ENCODE data around the gene CIRBP. TPM values are rescaled to one million over a fixed set of nuclear protein-coding genes. Genes with fewer than 3 reads are reported as not detected.

The CIRBP gene
- total and polyA plus RNA-seq, 9 of the 15 experiments (the other 6 are each of a cell fraction or from before 2014, with no cell fraction given), result 20.5 to 327 (median 176) TPM

DNA sequence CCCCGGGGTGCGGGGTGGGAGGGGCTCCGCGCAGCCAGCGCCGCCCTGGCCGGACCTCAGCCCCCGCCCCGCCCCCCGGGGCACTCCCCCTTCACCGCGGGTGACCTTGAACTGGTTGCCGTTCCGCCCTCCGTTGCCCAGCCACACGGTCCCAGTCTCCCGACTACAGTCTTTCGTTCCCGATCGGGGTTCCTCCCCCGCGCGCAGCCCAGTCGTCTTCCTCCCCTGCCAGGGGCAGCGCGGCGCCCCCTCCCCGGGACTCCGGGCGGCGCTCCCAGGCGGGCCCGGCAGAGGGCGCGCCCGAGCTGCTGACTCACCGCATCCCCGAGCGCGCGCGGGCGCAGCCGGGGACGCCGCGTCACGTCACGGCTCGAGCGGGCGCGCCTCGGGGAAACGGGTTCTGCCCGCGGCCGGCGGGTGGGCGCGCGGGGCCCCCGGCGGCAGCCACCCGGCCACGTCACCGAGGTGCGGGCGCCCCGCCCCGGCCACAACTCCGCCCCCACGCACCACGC lies 20.3 kb upstream of the CIRBP start (continued):
- TF ChIP-seq, protein P1, sequence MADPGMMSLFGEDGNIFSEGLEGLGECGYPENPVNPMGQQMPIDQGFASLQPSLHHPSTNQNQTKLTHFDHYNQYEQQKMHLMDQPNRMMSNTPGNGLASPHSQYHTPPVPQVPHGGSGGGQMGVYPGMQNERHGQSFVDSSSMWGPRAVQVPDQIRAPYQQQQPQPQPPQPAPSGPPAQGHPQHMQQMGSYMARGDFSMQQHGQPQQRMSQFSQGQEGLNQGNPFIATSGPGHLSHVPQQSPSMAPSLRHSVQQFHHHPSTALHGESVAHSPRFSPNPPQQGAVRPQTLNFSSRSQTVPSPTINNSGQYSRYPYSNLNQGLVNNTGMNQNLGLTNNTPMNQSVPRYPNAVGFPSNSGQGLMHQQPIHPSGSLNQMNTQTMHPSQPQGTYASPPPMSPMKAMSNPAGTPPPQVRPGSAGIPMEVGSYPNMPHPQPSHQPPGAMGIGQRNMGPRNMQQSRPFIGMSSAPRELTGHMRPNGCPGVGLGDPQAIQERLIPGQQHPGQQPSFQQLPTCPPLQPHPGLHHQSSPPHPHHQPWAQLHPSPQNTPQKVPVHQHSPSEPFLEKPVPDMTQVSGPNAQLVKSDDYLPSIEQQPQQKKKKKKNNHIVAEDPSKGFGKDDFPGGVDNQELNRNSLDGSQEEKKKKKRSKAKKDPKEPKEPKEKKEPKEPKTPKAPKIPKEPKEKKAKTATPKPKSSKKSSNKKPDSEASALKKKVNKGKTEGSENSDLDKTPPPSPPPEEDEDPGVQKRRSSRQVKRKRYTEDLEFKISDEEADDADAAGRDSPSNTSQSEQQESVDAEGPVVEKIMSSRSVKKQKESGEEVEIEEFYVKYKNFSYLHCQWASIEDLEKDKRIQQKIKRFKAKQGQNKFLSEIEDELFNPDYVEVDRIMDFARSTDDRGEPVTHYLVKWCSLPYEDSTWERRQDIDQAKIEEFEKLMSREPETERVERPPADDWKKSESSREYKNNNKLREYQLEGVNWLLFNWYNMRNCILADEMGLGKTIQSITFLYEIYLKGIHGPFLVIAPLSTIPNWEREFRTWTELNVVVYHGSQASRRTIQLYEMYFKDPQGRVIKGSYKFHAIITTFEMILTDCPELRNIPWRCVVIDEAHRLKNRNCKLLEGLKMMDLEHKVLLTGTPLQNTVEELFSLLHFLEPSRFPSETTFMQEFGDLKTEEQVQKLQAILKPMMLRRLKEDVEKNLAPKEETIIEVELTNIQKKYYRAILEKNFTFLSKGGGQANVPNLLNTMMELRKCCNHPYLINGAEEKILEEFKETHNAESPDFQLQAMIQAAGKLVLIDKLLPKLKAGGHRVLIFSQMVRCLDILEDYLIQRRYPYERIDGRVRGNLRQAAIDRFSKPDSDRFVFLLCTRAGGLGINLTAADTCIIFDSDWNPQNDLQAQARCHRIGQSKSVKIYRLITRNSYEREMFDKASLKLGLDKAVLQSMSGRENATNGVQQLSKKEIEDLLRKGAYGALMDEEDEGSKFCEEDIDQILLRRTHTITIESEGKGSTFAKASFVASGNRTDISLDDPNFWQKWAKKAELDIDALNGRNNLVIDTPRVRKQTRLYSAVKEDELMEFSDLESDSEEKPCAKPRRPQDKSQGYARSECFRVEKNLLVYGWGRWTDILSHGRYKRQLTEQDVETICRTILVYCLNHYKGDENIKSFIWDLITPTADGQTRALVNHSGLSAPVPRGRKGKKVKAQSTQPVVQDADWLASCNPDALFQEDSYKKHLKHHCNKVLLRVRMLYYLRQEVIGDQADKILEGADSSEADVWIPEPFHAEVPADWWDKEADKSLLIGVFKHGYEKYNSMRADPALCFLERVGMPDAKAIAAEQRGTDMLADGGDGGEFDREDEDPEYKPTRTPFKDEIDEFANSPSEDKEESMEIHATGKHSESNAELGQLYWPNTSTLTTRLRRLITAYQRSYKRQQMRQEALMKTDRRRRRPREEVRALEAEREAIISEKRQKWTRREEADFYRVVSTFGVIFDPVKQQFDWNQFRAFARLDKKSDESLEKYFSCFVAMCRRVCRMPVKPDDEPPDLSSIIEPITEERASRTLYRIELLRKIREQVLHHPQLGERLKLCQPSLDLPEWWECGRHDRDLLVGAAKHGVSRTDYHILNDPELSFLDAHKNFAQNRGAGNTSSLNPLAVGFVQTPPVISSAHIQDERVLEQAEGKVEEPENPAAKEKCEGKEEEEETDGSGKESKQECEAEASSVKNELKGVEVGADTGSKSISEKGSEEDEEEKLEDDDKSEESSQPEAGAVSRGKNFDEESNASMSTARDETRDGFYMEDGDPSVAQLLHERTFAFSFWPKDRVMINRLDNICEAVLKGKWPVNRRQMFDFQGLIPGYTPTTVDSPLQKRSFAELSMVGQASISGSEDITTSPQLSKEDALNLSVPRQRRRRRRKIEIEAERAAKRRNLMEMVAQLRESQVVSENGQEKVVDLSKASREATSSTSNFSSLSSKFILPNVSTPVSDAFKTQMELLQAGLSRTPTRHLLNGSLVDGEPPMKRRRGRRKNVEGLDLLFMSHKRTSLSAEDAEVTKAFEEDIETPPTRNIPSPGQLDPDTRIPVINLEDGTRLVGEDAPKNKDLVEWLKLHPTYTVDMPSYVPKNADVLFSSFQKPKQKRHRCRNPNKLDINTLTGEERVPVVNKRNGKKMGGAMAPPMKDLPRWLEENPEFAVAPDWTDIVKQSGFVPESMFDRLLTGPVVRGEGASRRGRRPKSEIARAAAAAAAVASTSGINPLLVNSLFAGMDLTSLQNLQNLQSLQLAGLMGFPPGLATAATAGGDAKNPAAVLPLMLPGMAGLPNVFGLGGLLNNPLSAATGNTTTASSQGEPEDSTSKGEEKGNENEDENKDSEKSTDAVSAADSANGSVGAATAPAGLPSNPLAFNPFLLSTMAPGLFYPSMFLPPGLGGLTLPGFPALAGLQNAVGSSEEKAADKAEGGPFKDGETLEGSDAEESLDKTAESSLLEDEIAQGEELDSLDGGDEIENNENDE (IDR thresholded peaks at IDR 0.05; ENCODE audit: low read depth, low read length), result no peak
- TF ChIP-seq, protein P2, sequence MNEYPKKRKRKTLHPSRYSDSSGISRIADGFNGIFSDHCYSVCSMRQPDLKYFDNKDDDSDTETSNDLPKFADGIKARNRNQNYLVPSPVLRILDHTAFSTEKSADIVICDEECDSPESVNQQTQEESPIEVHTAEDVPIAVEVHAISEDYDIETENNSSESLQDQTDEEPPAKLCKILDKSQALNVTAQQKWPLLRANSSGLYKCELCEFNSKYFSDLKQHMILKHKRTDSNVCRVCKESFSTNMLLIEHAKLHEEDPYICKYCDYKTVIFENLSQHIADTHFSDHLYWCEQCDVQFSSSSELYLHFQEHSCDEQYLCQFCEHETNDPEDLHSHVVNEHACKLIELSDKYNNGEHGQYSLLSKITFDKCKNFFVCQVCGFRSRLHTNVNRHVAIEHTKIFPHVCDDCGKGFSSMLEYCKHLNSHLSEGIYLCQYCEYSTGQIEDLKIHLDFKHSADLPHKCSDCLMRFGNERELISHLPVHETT (CRISPR knock-in tag; conservative IDR thresholded peaks at IDR 0.05 in 1 of 2, IDR thresholded peaks at IDR 0.05 in 1 of 2), result peak in 1 of 2 experiments; percentile 97; a peak in 2 of 4 replicates
- TF ChIP-seq ZNF217 (CRISPR knock-in tag; IDR thresholded peaks at IDR 0.05), result no peak
- TF ChIP-seq SREBF2 (CRISPR knock-in tag; IDR thresholded peaks at IDR 0.05), result no peak
- TF ChIP-seq ZC3H4 (CRISPR knock-in tag; IDR thresholded peaks at IDR 0.05; ENCODE audit: borderline replicate concordance), result peak; percentile 47; the same call in 1 of the 2 replicates
- TF ChIP-seq FOSL1 (tag; conservative IDR thresholded peaks at IDR 0.05), result peak; percentile 97
- TF ChIP-seq, protein P3, sequence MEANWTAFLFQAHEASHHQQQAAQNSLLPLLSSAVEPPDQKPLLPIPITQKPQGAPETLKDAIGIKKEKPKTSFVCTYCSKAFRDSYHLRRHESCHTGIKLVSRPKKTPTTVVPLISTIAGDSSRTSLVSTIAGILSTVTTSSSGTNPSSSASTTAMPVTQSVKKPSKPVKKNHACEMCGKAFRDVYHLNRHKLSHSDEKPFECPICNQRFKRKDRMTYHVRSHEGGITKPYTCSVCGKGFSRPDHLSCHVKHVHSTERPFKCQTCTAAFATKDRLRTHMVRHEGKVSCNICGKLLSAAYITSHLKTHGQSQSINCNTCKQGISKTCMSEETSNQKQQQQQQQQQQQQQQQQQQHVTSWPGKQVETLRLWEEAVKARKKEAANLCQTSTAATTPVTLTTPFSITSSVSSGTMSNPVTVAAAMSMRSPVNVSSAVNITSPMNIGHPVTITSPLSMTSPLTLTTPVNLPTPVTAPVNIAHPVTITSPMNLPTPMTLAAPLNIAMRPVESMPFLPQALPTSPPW (CRISPR knock-in tag; IDR thresholded peaks at IDR 0.05), result peak; percentile 54
- no peak for TF ChIP-seq ZNF551 (CRISPR knock-in tag; IDR thresholded peaks at IDR 0.05)
- TF ChIP-seq RBM22 (IDR thresholded peaks at IDR 0.05; ENCODE audit: low read depth, low read length, poor library complexity, severe bottlenecking), result no peak
- 0 out of 2 replicates have a peak, but pooled peaks have one; percentile 35 for TF ChIP-seq ZNF644 (tag; IDR thresholded peaks at IDR 0.05; ENCODE audit: low read depth)
- no peak for TF ChIP-seq ZFP36 (IDR thresholded peaks at IDR 0.05; ENCODE audit: low read depth, low read length, partially characterized antibody)

Data from K562 (cell line).